Measurements from ENCODE around the gene OPA1. TPM values are rescaled to one million over a fixed set of nuclear protein-coding genes. Genes with fewer than 3 reads are reported as not detected.
A peak's percentile ranks its signal among the peaks of the same experiment; 100 is the strongest.

The OPA1 gene
- total and polyA plus RNA-seq, 2 of the 13 experiments (the other 11 are each of a cell fraction or from before 2014, with no cell fraction given) = 26.7 to 78.5 TPM

- TF ChIP-seq, protein P1, sequence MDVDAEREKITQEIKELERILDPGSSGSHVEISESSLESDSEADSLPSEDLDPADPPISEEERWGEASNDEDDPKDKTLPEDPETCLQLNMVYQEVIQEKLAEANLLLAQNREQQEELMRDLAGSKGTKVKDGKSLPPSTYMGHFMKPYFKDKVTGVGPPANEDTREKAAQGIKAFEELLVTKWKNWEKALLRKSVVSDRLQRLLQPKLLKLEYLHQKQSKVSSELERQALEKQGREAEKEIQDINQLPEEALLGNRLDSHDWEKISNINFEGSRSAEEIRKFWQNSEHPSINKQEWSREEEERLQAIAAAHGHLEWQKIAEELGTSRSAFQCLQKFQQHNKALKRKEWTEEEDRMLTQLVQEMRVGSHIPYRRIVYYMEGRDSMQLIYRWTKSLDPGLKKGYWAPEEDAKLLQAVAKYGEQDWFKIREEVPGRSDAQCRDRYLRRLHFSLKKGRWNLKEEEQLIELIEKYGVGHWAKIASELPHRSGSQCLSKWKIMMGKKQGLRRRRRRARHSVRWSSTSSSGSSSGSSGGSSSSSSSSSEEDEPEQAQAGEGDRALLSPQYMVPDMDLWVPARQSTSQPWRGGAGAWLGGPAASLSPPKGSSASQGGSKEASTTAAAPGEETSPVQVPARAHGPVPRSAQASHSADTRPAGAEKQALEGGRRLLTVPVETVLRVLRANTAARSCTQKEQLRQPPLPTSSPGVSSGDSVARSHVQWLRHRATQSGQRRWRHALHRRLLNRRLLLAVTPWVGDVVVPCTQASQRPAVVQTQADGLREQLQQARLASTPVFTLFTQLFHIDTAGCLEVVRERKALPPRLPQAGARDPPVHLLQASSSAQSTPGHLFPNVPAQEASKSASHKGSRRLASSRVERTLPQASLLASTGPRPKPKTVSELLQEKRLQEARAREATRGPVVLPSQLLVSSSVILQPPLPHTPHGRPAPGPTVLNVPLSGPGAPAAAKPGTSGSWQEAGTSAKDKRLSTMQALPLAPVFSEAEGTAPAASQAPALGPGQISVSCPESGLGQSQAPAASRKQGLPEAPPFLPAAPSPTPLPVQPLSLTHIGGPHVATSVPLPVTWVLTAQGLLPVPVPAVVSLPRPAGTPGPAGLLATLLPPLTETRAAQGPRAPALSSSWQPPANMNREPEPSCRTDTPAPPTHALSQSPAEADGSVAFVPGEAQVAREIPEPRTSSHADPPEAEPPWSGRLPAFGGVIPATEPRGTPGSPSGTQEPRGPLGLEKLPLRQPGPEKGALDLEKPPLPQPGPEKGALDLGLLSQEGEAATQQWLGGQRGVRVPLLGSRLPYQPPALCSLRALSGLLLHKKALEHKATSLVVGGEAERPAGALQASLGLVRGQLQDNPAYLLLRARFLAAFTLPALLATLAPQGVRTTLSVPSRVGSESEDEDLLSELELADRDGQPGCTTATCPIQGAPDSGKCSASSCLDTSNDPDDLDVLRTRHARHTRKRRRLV (CRISPR knock-in tag; IDR thresholded peaks at IDR 0.05) = 0 out of 2 replicates have a peak, but pooled peaks have one; percentile 70
- no peak for TF ChIP-seq ZNF747 (CRISPR knock-in tag; IDR thresholded peaks at IDR 0.05; ENCODE audit: borderline replicate concordance)
- TF ChIP-seq ZNF143 (CRISPR knock-in tag; IDR thresholded peaks at IDR 0.05) = no peak
- TF ChIP-seq THAP11 (CRISPR knock-in tag; IDR thresholded peaks at IDR 0.05) = no peak
- peak; percentile 55 for TF ChIP-seq SKI (IDR thresholded peaks at IDR 0.05; ENCODE audit: partially characterized antibody)
- peak; percentile 62 to 92; a peak in 3 of 4 replicates for TF ChIP-seq EP300 (IDR thresholded peaks at IDR 0.05; ENCODE audit: low read depth in 2 of 2, low read length in 2 of 2)
- peak; percentile 75; the same call in 1 of the 2 replicates for TF ChIP-seq EP300 (CRISPR knock-in tag; IDR thresholded peaks at IDR 0.05; ENCODE audit: borderline replicate concordance)
- no peak for TF ChIP-seq TBP (CRISPR knock-in tag; IDR thresholded peaks at IDR 0.05)
- no peak for TF ChIP-seq PAWR (CRISPR knock-in tag; IDR thresholded peaks at IDR 0.05; ENCODE audit: borderline replicate concordance)
- no peak for TF ChIP-seq ZBTB46 (CRISPR knock-in tag; IDR thresholded peaks at IDR 0.05; ENCODE audit: borderline replicate concordance)
- TF ChIP-seq, protein P2, sequence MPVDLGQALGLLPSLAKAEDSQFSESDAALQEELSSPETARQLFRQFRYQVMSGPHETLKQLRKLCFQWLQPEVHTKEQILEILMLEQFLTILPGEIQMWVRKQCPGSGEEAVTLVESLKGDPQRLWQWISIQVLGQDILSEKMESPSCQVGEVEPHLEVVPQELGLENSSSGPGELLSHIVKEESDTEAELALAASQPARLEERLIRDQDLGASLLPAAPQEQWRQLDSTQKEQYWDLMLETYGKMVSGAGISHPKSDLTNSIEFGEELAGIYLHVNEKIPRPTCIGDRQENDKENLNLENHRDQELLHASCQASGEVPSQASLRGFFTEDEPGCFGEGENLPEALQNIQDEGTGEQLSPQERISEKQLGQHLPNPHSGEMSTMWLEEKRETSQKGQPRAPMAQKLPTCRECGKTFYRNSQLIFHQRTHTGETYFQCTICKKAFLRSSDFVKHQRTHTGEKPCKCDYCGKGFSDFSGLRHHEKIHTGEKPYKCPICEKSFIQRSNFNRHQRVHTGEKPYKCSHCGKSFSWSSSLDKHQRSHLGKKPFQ (CRISPR knock-in tag; IDR thresholded peaks at IDR 0.05; ENCODE audit: insufficient replicate concordance) = peak; percentile 4
- TF ChIP-seq, protein P3, sequence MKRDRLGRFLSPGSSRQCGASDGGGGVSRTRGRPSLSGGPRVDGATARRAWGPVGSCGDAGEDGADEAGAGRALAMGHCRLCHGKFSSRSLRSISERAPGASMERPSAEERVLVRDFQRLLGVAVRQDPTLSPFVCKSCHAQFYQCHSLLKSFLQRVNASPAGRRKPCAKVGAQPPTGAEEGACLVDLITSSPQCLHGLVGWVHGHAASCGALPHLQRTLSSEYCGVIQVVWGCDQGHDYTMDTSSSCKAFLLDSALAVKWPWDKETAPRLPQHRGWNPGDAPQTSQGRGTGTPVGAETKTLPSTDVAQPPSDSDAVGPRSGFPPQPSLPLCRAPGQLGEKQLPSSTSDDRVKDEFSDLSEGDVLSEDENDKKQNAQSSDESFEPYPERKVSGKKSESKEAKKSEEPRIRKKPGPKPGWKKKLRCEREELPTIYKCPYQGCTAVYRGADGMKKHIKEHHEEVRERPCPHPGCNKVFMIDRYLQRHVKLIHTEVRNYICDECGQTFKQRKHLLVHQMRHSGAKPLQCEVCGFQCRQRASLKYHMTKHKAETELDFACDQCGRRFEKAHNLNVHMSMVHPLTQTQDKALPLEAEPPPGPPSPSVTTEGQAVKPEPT (CRISPR knock-in tag; IDR thresholded peaks at IDR 0.05; ENCODE audit: low read depth) = no peak
- no peak for TF ChIP-seq HNRNPLL (IDR thresholded peaks at IDR 0.05; ENCODE audit: low read depth, low read length, poor library complexity, severe bottlenecking)
- TF ChIP-seq SIN3A (IDR thresholded peaks at IDR 0.05; ENCODE audit: borderline replicate concordance, low read depth, low read length) = peak; percentile 84; the same call in 1 of the 2 replicates
- TF ChIP-seq ZSCAN21 (CRISPR knock-in tag; IDR thresholded peaks at IDR 0.05; ENCODE audit: borderline replicate concordance) = peak; percentile 64
- TF ChIP-seq SRSF1 (optimal IDR thresholded peaks at IDR 0.05; ENCODE audit: low read depth, low read length) = no peak
- TF ChIP-seq, protein P4, sequence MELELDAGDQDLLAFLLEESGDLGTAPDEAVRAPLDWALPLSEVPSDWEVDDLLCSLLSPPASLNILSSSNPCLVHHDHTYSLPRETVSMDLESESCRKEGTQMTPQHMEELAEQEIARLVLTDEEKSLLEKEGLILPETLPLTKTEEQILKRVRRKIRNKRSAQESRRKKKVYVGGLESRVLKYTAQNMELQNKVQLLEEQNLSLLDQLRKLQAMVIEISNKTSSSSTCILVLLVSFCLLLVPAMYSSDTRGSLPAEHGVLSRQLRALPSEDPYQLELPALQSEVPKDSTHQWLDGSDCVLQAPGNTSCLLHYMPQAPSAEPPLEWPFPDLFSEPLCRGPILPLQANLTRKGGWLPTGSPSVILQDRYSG (CRISPR knock-in tag; IDR thresholded peaks at IDR 0.05) = no peak
Observed at GRCh38 chr3:193711523-193711963, 118.5 kb downstream of the OPA1 start (continued).
